GM19025 (cell line): ENCODE results near the gene NATD1.
A peak's percentile ranks its signal among the peaks of the same experiment; 100 is the strongest.

ENCODE experiments used
- ATAC-seq: cut with Tn5 transposase; IDR thresholded peaks from one replicate; pipeline ENCODE4 v1.9.1; 2021; ENCODE audit warnings: mild to moderate bottlenecking, low read depth, moderate library complexity; ENCODE audit not compliant: unreplicated experiment

The NATD1 gene

GRCh38 chr17:21291357-21291756, 38.1 kb upstream of the NATD1 start:
- no peak for ATAC-seq

- ATAC-seq: no peak
Measured at GRCh38 chr17:21289902-21290571, 36.8 kb upstream of the NATD1 start.

GRCh38 chr17:21289175-21289901, 36.1 kb upstream of the NATD1 start:
- ATAC-seq: no peak

GRCh38 chr17:21288571-21289017, 35.4 kb upstream of the NATD1 start:
- peak; percentile 7 for ATAC-seq

- peak; percentile 36 for ATAC-seq
Measured at GRCh38 chr17:21287703-21288449, 34.7 kb upstream of the NATD1 start.

GRCh38 chr17:21286909-21287702, 33.9 kb upstream of the NATD1 start:
- ATAC-seq: no peak

- no peak for ATAC-seq
Measured at GRCh38 chr17:21286066-21286770, 33.0 kb upstream of the NATD1 start.

GRCh38 chr17:21285164-21286065, 32.2 kb upstream of the NATD1 start:
- ATAC-seq: no peak

GRCh38 chr17:21284319-21285163, 31.3 kb upstream of the NATD1 start, which contains the start of gene MAP2K3:
TSS of gene MAP2K3 (plus strand) at chr17:21284711. CDS start at chr17:21284921, 210 bp downstream.
- peak; percentile 65 for ATAC-seq

- peak; percentile 3 for ATAC-seq
Measured at GRCh38 chr17:21283482-21284318, 30.5 kb upstream of the NATD1 start.

- ATAC-seq: no peak
Measured at GRCh38 chr17:21282850-21283249, 29.6 kb upstream of the NATD1 start.

- no peak for ATAC-seq
Measured at GRCh38 chr17:21282231-21282630, 29.0 kb upstream of the NATD1 start.

- no peak for ATAC-seq
Measured at GRCh38 chr17:21280081-21280518, 26.9 kb upstream of the NATD1 start.

GRCh38 chr17:21279582-21279981, 26.4 kb upstream of the NATD1 start:
- no peak for ATAC-seq

- ATAC-seq: no peak
Measured at GRCh38 chr17:21279198-21279535, 26.0 kb upstream of the NATD1 start.

GRCh38 chr17:21278450-21279197, 25.4 kb upstream of the NATD1 start:
- ATAC-seq: no peak
